ENCODE results near the gene NME9.

NME9 gene

GRCh38 chr3:138260611-138261010, 69.0 kb downstream of the NME9 start:
- no peak overlapping the region for H3K4me3 ChIP-seq (ENCODE audit: low read depth, low read length)
- no peak for TF ChIP-seq CTCF (IDR thresholded peaks at IDR 0.05; ENCODE audit: low read depth, low read length)

GRCh38 chr3:138259126-138259525, 70.5 kb downstream of the NME9 start:
- no peak for TF ChIP-seq CTCF (IDR thresholded peaks at IDR 0.05; ENCODE audit: low read depth, low read length)
- no peak overlapping the region for H3K4me3 ChIP-seq (ENCODE audit: low read depth, low read length)

- no peak for TF ChIP-seq CTCF (IDR thresholded peaks at IDR 0.05; ENCODE audit: low read depth, low read length)
- no peak overlapping the region for H3K4me3 ChIP-seq (ENCODE audit: low read depth, low read length)
Observed at GRCh38 chr3:138257986-138258385, 71.7 kb downstream of the NME9 start.

GRCh38 chr3:138256022-138256421, 73.6 kb downstream of the NME9 start:
- no peak overlapping the region for H3K4me3 ChIP-seq (ENCODE audit: low read depth, low read length)

GRCh38 chr3:138254216-138254615, 75.4 kb downstream of the NME9 start:
- no peak for TF ChIP-seq CTCF (IDR thresholded peaks at IDR 0.05; ENCODE audit: low read depth, low read length)
- H3K4me3 ChIP-seq (ENCODE audit: low read depth, low read length): no peak overlapping the region

More at GRCh38 chr3:138256022-138256421, 73.6 kb downstream of the NME9 start:
- TF ChIP-seq CTCF (IDR thresholded peaks at IDR 0.05; ENCODE audit: low read depth, low read length): no peak

- TF ChIP-seq CTCF (IDR thresholded peaks at IDR 0.05; ENCODE audit: low read depth, low read length): no peak
- H3K4me3 ChIP-seq (ENCODE audit: low read depth, low read length): no peak overlapping the region
Observed at GRCh38 chr3:138253609-138254008, 76.0 kb downstream of the NME9 start.
